Lung (tissue), 12 donors: ENCODE results near the gene RSU1. TPM values are rescaled to one million over a fixed set of nuclear protein-coding genes. Genes with fewer than 3 reads are reported as not detected.

ENCODE experiments used
- ATAC-seq: fragments of 200-7000 bp; cut with Tn5 transposase; one replicate; pipeline ENCODE4 v1.9.1; 2020; ENCODE audit warnings: moderate number of reproducible peaks; ENCODE audit not compliant: insufficient read depth, low FRiP score
- DNase-seq, 3 donors: peaks; one replicate each; pipeline ENCODE4 v3.0.0-alpha.2; 2013 to 2017
- H3K27ac ChIP-seq, 2 donors: one replicate each; pipeline ENCODE4 v1.5.1; 2013; ENCODE audit warnings: mild to moderate bottlenecking in 2 of 2, moderate library complexity in 2 of 2, control low read depth in 1 of 2, inconsistent platforms in 1 of 2, low read depth in 1 of 2, low read length in 1 of 2
- H3K27me3 ChIP-seq, 3 donors: one replicate each; pipeline ENCODE4 v1.5.1; 2013; ENCODE audit warnings: low read length in 2 of 3; ENCODE audit not compliant: control insufficient read depth in 3 of 3, insufficient read depth in 3 of 3
- H3K36me3 ChIP-seq, 4 donors: one replicate each; pipeline ENCODE4 v1.5.1; 2013; ENCODE audit warnings: low read length in 4 of 4, mild to moderate bottlenecking in 1 of 4, moderate library complexity in 1 of 4; ENCODE audit not compliant: control insufficient read depth in 4 of 4, insufficient read depth in 4 of 4
- H3K4me1 ChIP-seq, 5 donors: one replicate each; pipeline ENCODE4 v1.5.1; 2013; ENCODE audit warnings: low read length in 5 of 5, mild to moderate bottlenecking in 2 of 5, moderate library complexity in 1 of 5; ENCODE audit not compliant: control insufficient read depth in 5 of 5, insufficient read depth in 5 of 5
- H3K4me3 ChIP-seq: one replicate; pipeline ENCODE4 v1.5.1; 2013; ENCODE audit warnings: mild to moderate bottlenecking, control low read depth, moderate library complexity
- H3K9ac ChIP-seq, 2 donors: one replicate each; pipeline ENCODE4 v1.5.1; 2013; ENCODE audit warnings: low read length in 2 of 2, control low read depth in 1 of 2; ENCODE audit not compliant: insufficient read depth in 1 of 2
- H3K9me3 ChIP-seq, 4 donors: one replicate each; pipeline ENCODE4 v1.5.1; 2013; ENCODE audit warnings: low read length in 3 of 4, mild to moderate bottlenecking in 1 of 4, moderate library complexity in 1 of 4; ENCODE audit not compliant: control insufficient read depth in 4 of 4, insufficient read depth in 3 of 4
- CTCF ChIP-seq: IDR thresholded peaks from 2 replicates; pipeline ENCODE4 v1.5.1; 2012; ENCODE audit warnings: mild to moderate bottlenecking; ENCODE audit errors: control extremely low read depth, extremely low read depth
- WGBS, 2 donors: extraction: QIAGEN DNeasy Blood & Tissue Kit; methylation state at CpG; one replicate each; pipeline ENCODE4 v1.1.7; 2013; 5-methylcytosine and 5-hydroxymethylcytosine counted together
- polyA plus RNA-seq, 2 donors: library from polyadenylated mRNA; stranded (reverse); fragments of 200-250 nt; gene quantifications; one replicate each; pipeline ENCODE4 v1.2.1, GENCODE V29; 2013
- total RNA-seq, 2 donors: library from RNA; depleted of rRNA in 1 of 2; stranded (reverse); fragments of >200 nt in 1 of 2; gene quantifications; one replicate each; pipeline ENCODE4 v1.2.1, GENCODE V29; 2014 to 2021
- donor health status: control.
- donor health status: control.
- donor health status: Bipolar disorder and iron deficiency.
- donor health status: healthy.
- donor health status: DM: yes; HTN: yes; CAD: no.

The RSU1 gene
- total and polyA plus RNA-seq, 4 donors = 36.0 to 81.5 (median 57.9) TPM

GRCh38 chr10:16777473-16778370, 39.5 kb downstream of the RSU1 start:
- peak in 2 of 3 donors; percentile 61 to 76 for DNase-seq
- Histone ChIP-seq H3K9me3 (no peaks in the 10 kb centered on the region), H3K27me3 (no peaks in the 10 kb centered on the region), H3K4me3 (no peak overlapping the region), H3K36me3 (peaks cover 0 to 11% (median 6%) of the 10 kb centered on the region in 4 donors), H3K4me1 (peaks cover 3 to 9% (median 4%) of the 10 kb centered on the region in 5 donors), H3K27ac (no peak overlapping the region), H3K9ac (no peak overlapping the region)
- WGBS, 2 donors = 55 to 60% methylated on average over 7 of the region's 7 CpGs
- ATAC-seq = peak; percentile 53
- TF ChIP-seq CTCF = peak; percentile 45

- no peaks in the 10 kb centered on the region for H3K9me3 ChIP-seq
- peaks cover 3 to 9% (median 4%) of the 10 kb centered on the region in 5 donors for H3K4me1 ChIP-seq
- ATAC-seq = no peak
- TF ChIP-seq CTCF = no peak
- H3K9ac ChIP-seq = no peak overlapping the region
- no peak overlapping the region for H3K27ac ChIP-seq
- H3K36me3 ChIP-seq = peaks cover 0 to 9% (median 5%) of the 10 kb centered on the region in 4 donors
- no peak overlapping the region for H3K4me3 ChIP-seq
- DNase-seq = no peak
- H3K27me3 ChIP-seq = no peaks in the 10 kb centered on the region
- WGBS, 2 donors = 66 to 67% methylated on average over 3 of the region's 3 CpGs
Observed at GRCh38 chr10:16776896-16777295, 40.3 kb downstream of the RSU1 start.

- H3K4me3 ChIP-seq = no peak overlapping the region
- H3K36me3 ChIP-seq = peaks cover 0 to 3% (median 2%) of the 10 kb centered on the region in 4 donors
- H3K27ac ChIP-seq = no peak overlapping the region
- ATAC-seq = no peak
- H3K27me3 ChIP-seq = no peaks in the 10 kb centered on the region
- DNase-seq = no peak
- H3K4me1 ChIP-seq = peaks cover 0 to 4% (median 3%) of the 10 kb centered on the region in 5 donors
- H3K9ac ChIP-seq = no peak overlapping the region
- H3K9me3 ChIP-seq = no peaks in the 10 kb centered on the region
- no peak for TF ChIP-seq CTCF
- WGBS, 2 donors = 90 to 91% methylated on average over 11 of the region's 11 CpGs
Observed at GRCh38 chr10:16773334-16773733, 43.9 kb downstream of the RSU1 start.
